ENCODE data around the gene SCAMP3.
"Not testable (repeated sequence)": the region's sequence is repeated elsewhere in the genome, so short reads cannot be mapped to it uniquely, and the experiment has no call there.

The SCAMP3 gene

GRCh38 chr1:155254228-155254713, 7.9 kb downstream of the SCAMP3 start:
- DNase-seq = no peak

GRCh38 chr1:155253797-155254196, 8.4 kb downstream of the SCAMP3 start:
- DNase-seq = no peak

GRCh38 chr1:155253208-155253607, 9.0 kb downstream of the SCAMP3 start:
- no peak for DNase-seq

- no peak for DNase-seq
Measured at GRCh38 chr1:155251566-155251965, 10.6 kb downstream of the SCAMP3 start.

- peak; percentile 98 for DNase-seq
Measured at GRCh38 chr1:155250633-155251449, 11.3 kb downstream of the SCAMP3 start.

- DNase-seq = no peak
Measured at GRCh38 chr1:155250246-155250632, 11.9 kb downstream of the SCAMP3 start.

- peak; percentile 94 for DNase-seq
Measured at GRCh38 chr1:155247667-155248553, 14.2 kb downstream of the SCAMP3 start.

GRCh38 chr1:155246796-155247195, 15.4 kb downstream of the SCAMP3 start:
- DNase-seq = not testable (repeated sequence)

GRCh38 chr1:155245163-155245524, 17.0 kb downstream of the SCAMP3 start:
- no peak for DNase-seq

GRCh38 chr1:155244368-155245162, 17.6 kb downstream of the SCAMP3 start:
- peak; percentile 100 for DNase-seq

- DNase-seq = no peak
Measured at GRCh38 chr1:155242805-155243358, 19.3 kb downstream of the SCAMP3 start.

- peak; percentile 76 for DNase-seq
Measured at GRCh38 chr1:155241841-155242264, 20.3 kb downstream of the SCAMP3 start.

- DNase-seq = peak; percentile 93
Measured at GRCh38 chr1:155241069-155241679, 21.0 kb downstream of the SCAMP3 start.

GRCh38 chr1:155236451-155236850, 25.7 kb downstream of the SCAMP3 start:
- DNase-seq = no peak

- DNase-seq = not testable (repeated sequence)
Measured at GRCh38 chr1:155235375-155235774, 26.8 kb downstream of the SCAMP3 start.

GRCh38 chr1:155233502-155233901, 28.7 kb downstream of the SCAMP3 start:
- not testable (repeated sequence) for DNase-seq

GRCh38 chr1:155232001-155232978, 29.9 kb downstream of the SCAMP3 start:
- not testable (repeated sequence) for DNase-seq

- DNase-seq = not testable (repeated sequence)
Measured at GRCh38 chr1:155231302-155231701, 30.9 kb downstream of the SCAMP3 start.

- no peak for DNase-seq
Measured at GRCh38 chr1:155228096-155228427, 34.1 kb downstream of the SCAMP3 start.

- peak; percentile 100 for DNase-seq
Measured at GRCh38 chr1:155227261-155228095, 34.7 kb downstream of the SCAMP3 start.
